ENCODE measurements around the gene RPS16. TPM values are rescaled to one million over a fixed set of nuclear protein-coding genes. Genes with fewer than 3 reads are reported as not detected.

The RPS16 gene
- total and polyA plus RNA-seq, 2 of the 13 experiments (the other 11 are each of a cell fraction or from before 2014, with no cell fraction given), result 488 to 2,583 TPM

GRCh38 chr19:39480337-39481228, 44.8 kb upstream of the RPS16 start, which contains the start of gene TIMM50 (continued):
- TF ChIP-seq MXD1 (CRISPR knock-in tag; IDR thresholded peaks at IDR 0.05) (0 out of 2 replicates have a peak, but pooled peaks have one; percentile 59), MED1 (CRISPR knock-in tag; IDR thresholded peaks at IDR 0.05) (0 out of 2 replicates have a peak, but pooled peaks have one; percentile 29), NFYB (CRISPR knock-in tag; IDR thresholded peaks at IDR 0.05) (peak; percentile 96), JARID2 (CRISPR knock-in tag; IDR thresholded peaks at IDR 0.05; ENCODE audit: insufficient replicate concordance) (no peak), E2F2 (CRISPR knock-in tag; IDR thresholded peaks at IDR 0.05; ENCODE audit: borderline replicate concordance) (no peak), ARID3A (IDR thresholded peaks at IDR 0.05; ENCODE audit: low read depth, low read length) (peak; percentile 18; the same call in 1 of the 2 replicates), ZNF687 (CRISPR knock-in tag; IDR thresholded peaks at IDR 0.05) (peak; percentile 91), SP4 (CRISPR knock-in tag; IDR thresholded peaks at IDR 0.05) (peak; percentile 99), POGZ (CRISPR knock-in tag; IDR thresholded peaks at IDR 0.05) (peak; percentile 81), ZNF331 (CRISPR knock-in tag; IDR thresholded peaks at IDR 0.05) (peak; percentile 78; the same call in 1 of the 2 replicates), YEATS4 (CRISPR knock-in tag; IDR thresholded peaks at IDR 0.05; ENCODE audit: borderline replicate concordance) (peak; percentile 93), E2F5 (CRISPR knock-in tag; conservative IDR thresholded peaks at IDR 0.05) (no peak), IRX3 (CRISPR knock-in tag; IDR thresholded peaks at IDR 0.05; ENCODE audit: borderline replicate concordance, low read depth) (0 out of 2 replicates have a peak, but pooled peaks have one; percentile 30), ZNF546 (CRISPR knock-in tag; conservative IDR thresholded peaks at IDR 0.05) (0 out of 2 replicates have a peak, but pooled peaks have one; percentile 63), ZSCAN21 (CRISPR knock-in tag; IDR thresholded peaks at IDR 0.05; ENCODE audit: borderline replicate concordance) (peak; percentile 23; the same call in 1 of the 2 replicates)

Measured in HepG2 (cell line).